ENCODE results near the gene MBD3. TPM values are rescaled to one million over a fixed set of nuclear protein-coding genes. Genes with fewer than 3 reads are reported as not detected.

Gene MBD3
- total RNA-seq, 1 experiment from 2014 or later = 191 TPM

- no peak for DNase-seq (ENCODE audit: low read depth)
Observed at GRCh38 chr19:1598777-1599459, 6.3 kb upstream of the MBD3 start.

GRCh38 chr19:1593501-1593772, 772 bp upstream of the MBD3 start:
- DNase-seq (ENCODE audit: low read depth) = no peak

GRCh38 chr19:1592024-1592754, 476 bp downstream of the MBD3 start:
- DNase-seq (ENCODE audit: low read depth) = peak; percentile 86

- DNase-seq (ENCODE audit: low read depth) = no peak
Observed at GRCh38 chr19:1591421-1592023, 1.1 kb downstream of the MBD3 start.

GRCh38 chr19:1590641-1591397, 1.8 kb downstream of the MBD3 start:
- DNase-seq (ENCODE audit: low read depth) = no peak

GRCh38 chr19:1587872-1588271, 4.8 kb downstream of the MBD3 start:
- DNase-seq (ENCODE audit: low read depth) = no peak

GRCh38 chr19:1585243-1585580, 7.5 kb downstream of the MBD3 start:
- DNase-seq (ENCODE audit: low read depth) = no peak

GRCh38 chr19:1584500-1585242, 8.0 kb downstream of the MBD3 start:
- no peak for DNase-seq (ENCODE audit: low read depth)

GRCh38 chr19:1582201-1582600, 10.5 kb downstream of the MBD3 start:
- no peak for DNase-seq (ENCODE audit: low read depth)

- no peak for DNase-seq (ENCODE audit: low read depth)
Observed at GRCh38 chr19:1580957-1581356, 11.7 kb downstream of the MBD3 start.

- no peak for DNase-seq (ENCODE audit: low read depth)
Observed at GRCh38 chr19:1580382-1580781, 12.3 kb downstream of the MBD3 start.

- no peak for DNase-seq (ENCODE audit: low read depth)
Observed at GRCh38 chr19:1579222-1579621, 13.4 kb downstream of the MBD3 start.

GRCh38 chr19:1577929-1578618, 14.6 kb downstream of the MBD3 start:
- DNase-seq (ENCODE audit: low read depth) = no peak

- DNase-seq (ENCODE audit: low read depth) = no peak
Observed at GRCh38 chr19:1577090-1577928, 15.4 kb downstream of the MBD3 start.

GRCh38 chr19:1576242-1577089, 16.2 kb downstream of the MBD3 start:
- no peak for DNase-seq (ENCODE audit: low read depth)

- DNase-seq (ENCODE audit: low read depth) = no peak
Observed at GRCh38 chr19:1575323-1576241, 17.1 kb downstream of the MBD3 start.

GRCh38 chr19:1574354-1575136, 18.1 kb downstream of the MBD3 start:
- no peak for DNase-seq (ENCODE audit: low read depth)

Data from LHCN-M2 (cell line).